GM21381 (cell line): ENCODE results near the gene ABCF1.

Experiments used
- ATAC-seq: cut with Tn5 transposase; IDR thresholded peaks from one replicate; pipeline ENCODE4 v1.9.1; 2021; ENCODE audit warnings: mild to moderate bottlenecking, moderate library complexity; ENCODE audit not compliant: unreplicated experiment

Gene ABCF1

DNA sequence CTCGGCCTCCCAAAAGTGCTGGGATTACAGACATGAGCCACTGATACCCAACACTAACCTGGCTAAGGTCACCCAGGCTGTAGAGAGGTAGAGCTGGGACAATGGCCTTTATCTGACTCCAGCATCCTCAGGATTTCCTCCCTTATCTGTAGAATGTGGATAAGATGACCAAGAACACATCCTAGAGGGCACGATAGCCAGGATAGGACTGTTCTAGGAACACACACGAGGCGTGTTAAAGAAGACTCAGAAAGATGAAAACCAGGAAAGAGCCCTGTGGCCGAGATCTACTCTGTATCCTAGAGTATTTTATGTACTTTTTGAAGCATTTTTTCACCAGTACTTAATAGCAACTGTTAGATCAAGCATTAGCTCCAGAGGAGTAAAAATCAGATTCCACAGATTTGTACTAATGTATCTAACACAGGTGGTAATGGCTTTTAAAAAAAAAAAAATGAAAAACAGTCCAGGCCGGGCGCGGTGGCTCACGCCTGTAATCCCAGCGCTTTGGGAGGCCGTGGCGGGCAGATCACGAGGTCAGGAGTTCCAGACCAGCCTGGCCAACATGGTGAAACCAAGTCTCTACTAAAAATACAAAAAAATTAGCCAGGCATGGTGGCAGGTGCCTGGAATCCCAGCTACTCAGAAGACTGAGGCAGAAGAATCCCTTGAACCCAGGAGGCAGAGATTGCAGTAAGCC is 28.5 kb downstream of the ABCF1 start:
- no peak for ATAC-seq

DNA sequence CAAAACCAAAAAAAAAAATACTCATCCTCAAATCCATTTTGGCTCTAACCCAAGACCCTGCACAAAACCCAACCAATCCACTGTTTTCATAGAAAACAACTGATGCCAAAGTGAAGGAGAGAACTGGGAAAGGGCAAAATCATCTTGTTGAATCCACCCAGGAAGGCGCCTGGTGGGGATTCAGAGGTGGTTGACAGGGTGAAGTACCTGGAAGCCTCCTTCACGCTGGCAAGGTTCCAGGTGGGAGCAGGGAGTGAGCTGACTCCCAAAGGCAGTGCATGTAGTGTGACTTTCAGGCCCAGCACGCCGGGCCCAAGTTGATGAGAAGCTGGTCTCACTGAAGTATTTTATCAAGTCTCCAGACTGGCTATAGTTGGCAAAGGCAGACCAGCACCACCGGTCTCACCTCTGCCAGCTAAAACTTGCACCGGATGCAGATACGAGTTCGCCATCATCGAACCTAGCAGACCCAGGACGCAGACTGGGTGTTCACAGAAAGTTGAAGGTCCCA is 29.3 kb downstream of the ABCF1 start:
- ATAC-seq, result no peak

DNA sequence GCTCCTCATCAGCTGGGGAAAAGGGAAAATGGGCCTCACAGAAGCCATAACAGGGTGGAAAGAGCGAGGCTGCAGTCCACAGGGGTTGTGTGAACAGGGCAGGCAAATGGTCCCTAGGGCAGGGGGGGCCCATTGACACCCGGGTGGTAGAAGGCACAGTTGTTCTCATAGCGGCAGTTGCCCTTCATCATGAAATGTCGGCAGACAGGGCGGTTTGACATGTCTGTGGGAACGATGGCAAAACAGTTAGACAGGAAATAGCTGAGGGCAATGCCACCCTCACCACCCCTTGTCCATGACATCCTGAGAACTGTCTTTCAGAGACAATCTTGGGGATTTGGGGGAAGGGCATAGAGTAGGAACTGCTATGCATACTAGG is 30.2 kb downstream of the ABCF1 start:
- ATAC-seq, result no peak

GRCh38 chr6:30601815-30602641 is 30.8 kb downstream of the ABCF1 start:
- ATAC-seq, result no peak

DNA sequence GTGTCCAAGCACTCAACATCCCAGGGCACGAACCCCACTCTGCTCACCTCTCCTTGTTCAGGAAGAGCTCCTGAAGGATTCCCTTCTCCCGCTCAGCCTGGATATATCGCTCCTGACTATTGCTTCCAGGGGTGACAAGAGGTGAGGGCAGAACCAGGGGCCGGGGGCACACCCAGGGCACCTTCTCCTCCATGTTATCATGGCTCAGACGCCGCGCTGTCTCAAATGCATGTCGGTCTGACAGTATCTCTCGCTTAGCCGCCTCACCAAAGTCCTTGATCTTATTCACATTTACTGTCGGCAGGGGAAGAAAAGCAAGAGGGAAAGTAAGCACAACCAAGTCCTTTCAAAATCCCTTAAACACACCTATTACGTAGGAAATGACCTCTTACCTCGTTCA is 32.7 kb downstream of the ABCF1 start:
- no peak for ATAC-seq

GRCh38 chr6:30610065-30610464 is 38.8 kb downstream of the ABCF1 start:
- no peak for ATAC-seq

DNA sequence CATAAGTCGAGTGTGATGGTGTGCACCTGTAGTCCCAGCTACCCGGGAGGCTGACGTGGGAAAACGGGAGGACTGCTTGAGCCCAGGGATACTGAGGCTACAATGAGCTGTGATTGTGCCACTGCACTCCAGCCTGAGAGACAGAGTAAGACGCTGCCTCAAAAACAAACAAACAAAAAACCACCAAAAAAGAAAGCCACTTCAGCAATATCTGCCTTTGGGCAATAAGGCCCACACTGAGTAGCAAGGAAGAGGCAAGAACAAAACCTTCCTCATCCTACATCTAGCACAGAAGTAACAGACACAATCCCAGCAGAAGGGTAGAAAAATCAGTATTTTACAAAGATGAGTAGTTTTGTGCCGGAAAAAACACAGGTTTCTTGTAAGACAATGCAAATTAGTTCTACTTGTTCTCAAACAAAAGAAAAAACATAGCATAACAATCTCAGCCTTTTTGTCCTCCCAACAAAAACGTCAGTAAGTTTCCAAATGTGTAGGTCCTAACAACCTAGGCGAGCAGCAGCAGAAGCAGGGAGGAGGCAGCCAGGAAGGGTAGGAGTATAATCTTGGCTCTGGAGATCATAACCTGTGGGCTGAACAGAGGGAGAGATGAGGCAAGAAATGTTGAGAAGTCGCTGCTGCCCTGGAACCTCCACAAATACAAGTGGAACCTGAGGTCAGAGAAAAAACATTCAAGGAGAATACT is 40.1 kb downstream of the ABCF1 start:
- ATAC-seq, result no peak

- ATAC-seq, result no peak
These were observed 40.6 kb downstream of the ABCF1 start for GRCh38 chr6:30611856-30612194.

DNA sequence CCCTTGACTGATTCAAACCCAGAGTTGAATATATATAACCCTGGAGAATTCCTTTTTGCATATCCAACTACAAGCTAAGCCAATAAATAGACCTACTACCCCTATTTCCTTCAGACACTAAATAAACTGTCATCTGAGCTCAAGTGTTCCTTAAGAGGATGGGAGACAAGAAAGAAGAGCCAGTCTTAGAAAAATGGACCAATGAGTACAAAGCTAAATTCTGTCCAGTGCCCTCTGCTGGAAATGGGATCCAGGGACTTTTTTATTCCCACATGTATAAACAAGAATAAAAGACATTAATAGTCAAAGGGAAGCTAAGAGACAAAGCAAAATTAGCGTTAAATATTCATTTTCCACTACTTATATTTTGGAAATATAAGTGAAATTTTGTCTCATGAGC is 41.0 kb downstream of the ABCF1 start:
- ATAC-seq, result no peak

GRCh38 chr6:30612687-30613248 is 41.5 kb downstream of the ABCF1 start:
- ATAC-seq, result no peak

DNA sequence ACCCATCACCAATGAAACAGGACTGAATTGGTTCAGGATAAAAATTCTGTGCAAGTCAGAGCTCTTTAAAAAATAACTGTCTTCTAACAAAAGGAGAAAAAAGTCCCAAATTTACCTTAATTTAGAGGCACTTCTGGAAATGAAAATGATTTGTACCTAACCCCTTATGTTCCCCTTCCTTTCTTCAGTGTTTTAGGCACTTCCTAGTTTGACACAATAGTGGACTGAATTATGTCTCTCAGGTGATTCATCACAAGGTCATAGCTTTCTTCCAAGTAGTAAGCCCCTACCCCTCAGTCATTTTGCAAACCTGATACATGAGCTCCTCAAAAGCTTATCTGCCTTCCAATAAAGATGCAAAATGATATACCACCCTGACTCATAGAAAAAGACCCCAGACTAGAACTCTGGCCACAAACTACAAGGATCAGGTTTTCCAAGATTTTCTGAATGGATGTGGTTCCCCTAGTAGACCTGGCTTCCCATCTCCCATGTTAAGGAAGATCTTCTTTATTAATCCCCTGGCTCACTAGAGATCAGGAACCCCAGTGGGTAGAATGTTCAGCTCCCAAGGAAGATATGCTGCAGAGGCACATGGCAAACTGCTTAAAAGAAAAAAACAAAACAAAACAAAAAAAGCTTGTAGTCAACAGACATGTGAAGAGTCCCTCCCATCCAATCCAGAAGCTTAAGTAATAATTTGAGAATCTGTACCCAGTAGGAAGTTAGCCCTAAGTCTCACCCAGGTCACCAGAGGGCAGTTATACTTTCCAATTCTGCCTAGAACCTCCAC is 42.2 kb downstream of the ABCF1 start:
- ATAC-seq, result no peak

- no peak for ATAC-seq
These were observed 43.0 kb downstream of the ABCF1 start for GRCh38 chr6:30614044-30614842.

- ATAC-seq, result peak; percentile 34
These were observed 43.6 kb downstream of the ABCF1 start for GRCh38 chr6:30614843-30615218.

DNA sequence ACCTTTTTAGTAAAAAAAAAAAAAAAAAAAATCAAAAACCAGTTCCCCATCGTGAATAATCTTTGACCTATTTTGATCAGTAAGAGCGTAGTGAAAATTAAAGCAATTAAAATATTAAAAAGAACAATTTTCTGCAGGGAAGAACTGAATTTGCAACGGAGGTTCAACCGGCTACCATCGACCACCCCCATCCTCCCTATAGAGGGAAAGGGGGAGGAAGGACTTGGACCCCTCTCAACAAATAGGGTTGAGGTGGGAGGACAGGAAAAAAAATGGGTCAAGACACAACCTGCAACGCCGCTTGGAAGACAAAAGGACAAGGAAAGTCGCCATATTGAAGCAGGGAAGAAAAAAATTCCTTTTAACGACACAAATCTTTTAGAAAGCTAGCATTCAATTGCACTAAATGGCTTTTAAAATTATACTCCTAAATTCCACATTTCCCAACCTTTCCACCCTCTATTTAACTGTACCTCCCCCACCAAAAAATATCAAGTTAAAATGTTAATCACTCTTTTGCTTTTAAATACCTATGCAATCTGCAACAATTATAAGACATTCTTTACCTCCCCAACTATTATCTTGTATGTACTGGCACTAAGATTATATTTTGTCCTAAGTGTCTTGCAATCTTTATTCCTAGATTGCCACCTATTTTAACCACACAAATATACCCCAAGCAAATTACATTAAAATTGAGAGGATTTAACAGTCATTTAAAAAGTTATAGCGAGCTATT is 44.1 kb downstream of the ABCF1 start:
- no peak for ATAC-seq

- no peak for ATAC-seq
These were observed 44.9 kb downstream of the ABCF1 start for GRCh38 chr6:30615958-30616810.

GRCh38 chr6:30616811-30617564 is 45.7 kb downstream of the ABCF1 start, which contains the start of gene PPP1R10:
Gene PPP1R10, minus strand, starts transcription at chr6:30617243. Its CDS starts 7,299 bp downstream, at chr6:30609944.
- ATAC-seq, result peak; percentile 80

- ATAC-seq, result peak; percentile 72
These were observed 46.5 kb downstream of the ABCF1 start, which contains the start of gene MRPS18B for GRCh38 chr6:30617565-30618269. Gene MRPS18B, plus strand, starts transcription at chr6:30617840. Its CDS starts 26 bp downstream, at chr6:30617866.
